ENCODE results near the gene HEATR5A. TPM values are rescaled to one million over a fixed set of nuclear protein-coding genes. Genes with fewer than 3 reads are reported as not detected.

Gene HEATR5A
- total RNA-seq, 1 experiment from 2014 or later = 23.1 TPM

DNA sequence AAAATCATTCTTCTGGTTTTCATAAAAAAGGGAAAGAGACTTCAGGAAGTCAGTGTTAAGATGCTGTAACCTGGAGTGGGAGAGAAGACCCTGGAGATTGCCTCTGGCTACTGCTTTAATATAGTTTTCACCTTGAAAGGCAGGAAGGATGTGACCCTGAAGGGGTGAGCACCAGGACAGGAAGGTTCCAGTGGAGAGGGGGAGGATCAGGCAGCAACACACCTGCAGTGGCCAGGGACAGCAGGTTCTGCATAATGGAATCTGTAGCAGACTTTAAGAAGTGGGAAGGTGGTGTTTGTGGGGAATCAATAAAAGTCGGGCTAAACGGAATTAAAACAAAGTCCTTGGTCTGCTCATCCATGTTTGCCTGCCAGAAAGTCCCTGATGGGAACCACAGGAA, 6.3 kb upstream of the HEATR5A start:
- no TSS peak for BruUV-seq (replicated peaks)
- POLR2A ChIA-PET = interaction anchor here (1.1 kb wide), 1 partner anchor 28 kb away, joined by 4 read pairs; no protein-coding TSS in a partner anchor
- CTCF ChIA-PET = interaction anchor here (0.9 to 2.0 kb wide), 3 partner anchors 8 to 23 kb away, joined by 3 to 4 read pairs (median 4); no protein-coding TSS in a partner anchor
- H3K27ac Mint-ChIP-seq (ENCODE audit: low read depth, unreplicated experiment) = no peak overlapping the region
- TF ChIP-seq, protein P1, sequence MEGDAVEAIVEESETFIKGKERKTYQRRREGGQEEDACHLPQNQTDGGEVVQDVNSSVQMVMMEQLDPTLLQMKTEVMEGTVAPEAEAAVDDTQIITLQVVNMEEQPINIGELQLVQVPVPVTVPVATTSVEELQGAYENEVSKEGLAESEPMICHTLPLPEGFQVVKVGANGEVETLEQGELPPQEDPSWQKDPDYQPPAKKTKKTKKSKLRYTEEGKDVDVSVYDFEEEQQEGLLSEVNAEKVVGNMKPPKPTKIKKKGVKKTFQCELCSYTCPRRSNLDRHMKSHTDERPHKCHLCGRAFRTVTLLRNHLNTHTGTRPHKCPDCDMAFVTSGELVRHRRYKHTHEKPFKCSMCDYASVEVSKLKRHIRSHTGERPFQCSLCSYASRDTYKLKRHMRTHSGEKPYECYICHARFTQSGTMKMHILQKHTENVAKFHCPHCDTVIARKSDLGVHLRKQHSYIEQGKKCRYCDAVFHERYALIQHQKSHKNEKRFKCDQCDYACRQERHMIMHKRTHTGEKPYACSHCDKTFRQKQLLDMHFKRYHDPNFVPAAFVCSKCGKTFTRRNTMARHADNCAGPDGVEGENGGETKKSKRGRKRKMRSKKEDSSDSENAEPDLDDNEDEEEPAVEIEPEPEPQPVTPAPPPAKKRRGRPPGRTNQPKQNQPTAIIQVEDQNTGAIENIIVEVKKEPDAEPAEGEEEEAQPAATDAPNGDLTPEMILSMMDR (IDR thresholded peaks at IDR 0.05; ENCODE audit: unreplicated experiment) = no peak
- H3K4me1 Mint-ChIP-seq (ENCODE audit: insufficient read depth, unreplicated experiment) = no peaks in the 10 kb centered on the region
- intact Hi-C loops (cut with micrococcal nuclease) = loop anchor here (10.0 kb wide), 1 partner anchor 688 kb away; no protein-coding TSS in a partner anchor
- no peak for DNase-seq (ENCODE audit: unreplicated experiment)
- no peaks in the 10 kb centered on the region for H3K36me3 Mint-ChIP-seq (ENCODE audit: insufficient read depth, unreplicated experiment)
- no peaks in the 10 kb centered on the region for H3K9me3 Mint-ChIP-seq (ENCODE audit: unreplicated experiment)
- H3K4me3 Mint-ChIP-seq (ENCODE audit: unreplicated experiment) = no peak overlapping the region
- H3K27me3 Mint-ChIP-seq (ENCODE audit: insufficient read depth, unreplicated experiment) = no peaks in the 10 kb centered on the region

DNA sequence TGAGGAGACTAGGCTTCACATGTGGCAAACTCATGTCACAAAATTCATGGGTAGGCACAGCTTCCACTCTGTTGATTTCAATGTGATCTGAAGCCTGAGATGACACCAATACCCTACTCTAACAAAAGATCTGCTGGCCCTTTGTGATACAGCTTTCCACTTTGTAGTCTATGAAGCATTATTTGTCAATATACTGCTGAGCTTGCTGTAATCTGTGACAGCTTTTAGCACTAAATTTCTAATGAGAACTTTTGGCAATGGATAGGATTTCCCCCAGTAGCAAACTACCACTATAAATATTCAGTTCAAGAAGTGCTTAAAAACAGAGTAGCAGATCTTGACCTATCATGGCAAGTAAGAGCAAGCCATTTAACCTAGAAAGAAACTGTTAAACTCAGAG, 5.6 kb upstream of the HEATR5A start:
- H3K27ac Mint-ChIP-seq (ENCODE audit: low read depth, unreplicated experiment) = no peak overlapping the region
- CTCF ChIA-PET = interaction anchor here (0.6 to 2.0 kb wide), 5 partner anchors 9 to 647 kb away, joined by 3 to 4 read pairs (median 3); no protein-coding TSS in a partner anchor
- POLR2A ChIA-PET = interaction anchor here (1.1 kb wide), 1 partner anchor 29 kb away, joined by 4 read pairs; no protein-coding TSS in a partner anchor
- TF ChIP-seq, protein P1 (IDR thresholded peaks at IDR 0.05; ENCODE audit: unreplicated experiment) = no peak
- H3K4me3 Mint-ChIP-seq (ENCODE audit: unreplicated experiment) = no peak overlapping the region
- DNase-seq (ENCODE audit: unreplicated experiment) = no peak
- H3K27me3 Mint-ChIP-seq (ENCODE audit: insufficient read depth, unreplicated experiment) = no peaks in the 10 kb centered on the region
- H3K36me3 Mint-ChIP-seq (ENCODE audit: insufficient read depth, unreplicated experiment) = no peaks in the 10 kb centered on the region
- BruUV-seq (replicated peaks) = no TSS peak
- no peaks in the 10 kb centered on the region for H3K9me3 Mint-ChIP-seq (ENCODE audit: unreplicated experiment)
- intact Hi-C loops (cut with micrococcal nuclease) = loop anchor here (10.0 kb wide), 1 partner anchor 689 kb away; no protein-coding TSS in a partner anchor
- peaks cover 5% of the 10 kb centered on the region for H3K4me1 Mint-ChIP-seq (ENCODE audit: insufficient read depth, unreplicated experiment)

DNA sequence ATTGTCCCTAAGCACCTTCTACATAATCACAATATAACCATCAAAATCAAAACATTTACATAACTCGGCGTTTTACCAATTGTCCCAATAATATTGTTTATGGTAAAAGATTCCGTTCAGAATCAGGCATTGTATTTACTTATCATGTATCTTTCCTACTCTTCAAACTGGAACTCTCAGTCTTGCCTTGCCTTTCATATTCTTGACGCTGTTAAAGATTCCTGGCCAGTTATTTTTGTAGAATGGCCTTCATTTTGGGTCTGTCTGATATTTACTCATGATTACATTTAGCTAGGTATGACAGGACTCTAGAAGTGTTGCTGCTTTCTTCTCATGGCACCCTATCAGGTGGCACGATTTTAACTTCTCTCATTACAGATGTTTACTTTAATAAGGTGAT, 850 bp upstream of the HEATR5A start:
- Mint-ChIP-seq H3K4me1 (ENCODE audit: insufficient read depth, unreplicated experiment) (peaks cover 16% of the 10 kb centered on the region), H3K9me3 (ENCODE audit: unreplicated experiment) (no peaks in the 10 kb centered on the region), H3K4me3 (ENCODE audit: unreplicated experiment) (peak overlapping the region; percentile 99), H3K27me3 (ENCODE audit: insufficient read depth, unreplicated experiment) (no peaks in the 10 kb centered on the region), H3K36me3 (ENCODE audit: insufficient read depth, unreplicated experiment) (no peaks in the 10 kb centered on the region), H3K27ac (ENCODE audit: low read depth, unreplicated experiment) (peak overlapping the region; percentile 97)
- TF ChIP-seq, protein P1 (IDR thresholded peaks at IDR 0.05; ENCODE audit: unreplicated experiment) = no peak
- no TSS peak for BruUV-seq (replicated peaks)
- no peak for DNase-seq (ENCODE audit: unreplicated experiment)
- POLR2A ChIA-PET = interaction anchor here (1.2 to 4.5 kb wide), 14 partner anchors 14 to 1139 kb away, joined by 3 to 46 read pairs (median 10); partner anchors contain the start of genes ARHGAP5, DTD2 and HECTD1
- intact Hi-C loops (cut with micrococcal nuclease) = loop anchor here (2.0 to 10.0 kb wide), 2 partner anchors 214 to 694 kb away; partner anchors contain the start of gene HECTD1
- CTCF ChIA-PET = interaction anchor here (0.6 to 2.0 kb wide), 6 partner anchors 10 to 106 kb away, joined by 3 to 8 read pairs (median 4); no protein-coding TSS in a partner anchor

DNA sequence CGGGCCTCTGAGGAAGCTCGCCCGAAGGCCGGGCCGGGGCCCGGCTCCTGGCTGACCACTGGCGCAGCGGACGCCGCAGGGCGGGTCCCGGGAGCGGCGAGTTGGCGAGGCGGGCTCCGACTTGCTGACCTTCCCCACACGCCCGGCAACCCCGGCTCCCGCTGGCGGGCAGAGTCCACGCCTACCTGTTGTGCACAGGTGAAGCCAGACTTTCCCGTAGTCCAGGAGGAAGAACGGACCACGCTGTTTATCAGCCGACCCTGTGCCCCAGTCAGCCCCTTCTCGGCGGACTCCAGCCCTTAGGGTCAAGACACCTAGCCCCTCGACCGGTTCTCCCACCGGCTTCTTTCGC, 407 bp downstream of the HEATR5A start:
- BruUV-seq (replicated peaks) = no TSS peak
- H3K4me1 Mint-ChIP-seq (ENCODE audit: insufficient read depth, unreplicated experiment) = peaks cover 20% of the 10 kb centered on the region
- peak; percentile 60 for DNase-seq (ENCODE audit: unreplicated experiment)
- H3K4me3 Mint-ChIP-seq (ENCODE audit: unreplicated experiment) = peak overlapping the region; percentile 99
- no peaks in the 10 kb centered on the region for H3K9me3 Mint-ChIP-seq (ENCODE audit: unreplicated experiment)
- POLR2A ChIA-PET = interaction anchor here (0.5 to 4.5 kb wide), 31 partner anchors 9 to 1140 kb away, joined by 3 to 46 read pairs (median 7); partner anchors contain the start of genes ARHGAP5, DTD2 and HECTD1
- H3K36me3 Mint-ChIP-seq (ENCODE audit: insufficient read depth, unreplicated experiment) = no peaks in the 10 kb centered on the region
- intact Hi-C loops (cut with micrococcal nuclease) = loop anchor here (2.0 to 10.0 kb wide), 2 partner anchors 213 to 695 kb away; partner anchors contain the start of gene HECTD1
- peak overlapping the region; percentile 97 for H3K27ac Mint-ChIP-seq (ENCODE audit: low read depth, unreplicated experiment)
- TF ChIP-seq, protein P1 (IDR thresholded peaks at IDR 0.05; ENCODE audit: unreplicated experiment) = no peak
- H3K27me3 Mint-ChIP-seq (ENCODE audit: insufficient read depth, unreplicated experiment) = no peaks in the 10 kb centered on the region
- CTCF ChIA-PET = interaction anchor here (0.6 to 2.1 kb wide), 8 partner anchors 12 to 507 kb away, joined by 3 to 8 read pairs (median 6); partner anchors contain the start of gene DTD2
